Measurements from ENCODE around the gene PIK3C2A.

The PIK3C2A gene

GRCh38 chr11:17169876-17170275, 37.9 kb downstream of the PIK3C2A start:
- Histone ChIP-seq H4K20me1 (ENCODE audit: control insufficient read depth, insufficient read depth, low read depth, low read length) (no peaks in the 10 kb centered on the region), H3K9me2 (replicated peaks; ENCODE audit: control insufficient read depth, low read length) (no peaks in the 10 kb centered on the region), H3K4me2 (ENCODE audit: low read length) (no peak overlapping the region), H3K36me3 (ENCODE audit: control insufficient read depth, low read length) (peaks cover 13% of the 10 kb centered on the region), H3K79me2 (ENCODE audit: control insufficient read depth, low read length) (peaks cover 51% of the 10 kb centered on the region), H3K9me3 (ENCODE audit: control insufficient read depth, insufficient read depth, low read length) (no peaks in the 10 kb centered on the region), H3K27me3 (ENCODE audit: control insufficient read depth, low read length) (no peaks in the 10 kb centered on the region), H3K27ac (ENCODE audit: low read depth, low read length) (no peak overlapping the region), H3K4me1 (ENCODE audit: control insufficient read depth, low read length) (0 out of 2 replicates have a peak, but pooled peaks cover 3% of the 10 kb centered on the region), H3K4me3 (ENCODE audit: low read length) (no peak overlapping the region), H3F3A (ENCODE audit: control insufficient read depth, insufficient read depth) (no peaks in the 10 kb centered on the region)
- TF ChIP-seq EZH2phosphoT487 (IDR thresholded peaks at IDR 0.05; ENCODE audit: borderline replicate concordance, low read length) (no peak), CTCF (IDR thresholded peaks at IDR 0.05; ENCODE audit: low read depth, low read length, poor library complexity, severe bottlenecking) (no peak)

- H3K9me3 ChIP-seq (ENCODE audit: control insufficient read depth, insufficient read depth, low read length): no peaks in the 10 kb centered on the region
- TF ChIP-seq EZH2phosphoT487 (IDR thresholded peaks at IDR 0.05; ENCODE audit: borderline replicate concordance, low read length) (no peak), CTCF (IDR thresholded peaks at IDR 0.05; ENCODE audit: low read depth, low read length, poor library complexity, severe bottlenecking) (no peak)
- peaks cover 67% of the 10 kb centered on the region for H3K79me2 ChIP-seq (ENCODE audit: control insufficient read depth, low read length)
- H3K27me3 ChIP-seq (ENCODE audit: control insufficient read depth, low read length): no peaks in the 10 kb centered on the region
- peaks cover 48% of the 10 kb centered on the region for H3K4me1 ChIP-seq (ENCODE audit: control insufficient read depth, low read length)
- H4K20me1 ChIP-seq (ENCODE audit: control insufficient read depth, insufficient read depth, low read depth, low read length): no peaks in the 10 kb centered on the region
- H3F3A ChIP-seq (ENCODE audit: control insufficient read depth, insufficient read depth): no peaks in the 10 kb centered on the region
- peaks cover 13% of the 10 kb centered on the region for H3K36me3 ChIP-seq (ENCODE audit: control insufficient read depth, low read length)
- no peak overlapping the region for H3K4me2 ChIP-seq (ENCODE audit: low read length)
- no peaks in the 10 kb centered on the region for H3K9me2 ChIP-seq (replicated peaks; ENCODE audit: control insufficient read depth, low read length)
- H3K4me3 ChIP-seq (ENCODE audit: low read length): no peak overlapping the region
- H3K27ac ChIP-seq (ENCODE audit: low read depth, low read length): no peak overlapping the region
Observed at GRCh38 chr11:17165247-17165890, 42.4 kb downstream of the PIK3C2A start.

- Histone ChIP-seq H3K9me3 (ENCODE audit: control insufficient read depth, insufficient read depth, low read length) (no peaks in the 10 kb centered on the region), H3K27ac (ENCODE audit: low read depth, low read length) (no peak overlapping the region), H3K4me3 (ENCODE audit: low read length) (no peak overlapping the region), H3K4me1 (ENCODE audit: control insufficient read depth, low read length) (peaks cover 47% of the 10 kb centered on the region), H3K27me3 (ENCODE audit: control insufficient read depth, low read length) (no peaks in the 10 kb centered on the region), H3K4me2 (ENCODE audit: low read length) (no peak overlapping the region), H4K20me1 (ENCODE audit: control insufficient read depth, insufficient read depth, low read depth, low read length) (no peaks in the 10 kb centered on the region), H3F3A (ENCODE audit: control insufficient read depth, insufficient read depth) (no peaks in the 10 kb centered on the region), H3K79me2 (ENCODE audit: control insufficient read depth, low read length) (peaks cover 72% of the 10 kb centered on the region), H3K9me2 (replicated peaks; ENCODE audit: control insufficient read depth, low read length) (no peaks in the 10 kb centered on the region), H3K36me3 (ENCODE audit: control insufficient read depth, low read length) (peaks cover 15% of the 10 kb centered on the region)
- TF ChIP-seq CTCF (IDR thresholded peaks at IDR 0.05; ENCODE audit: low read depth, low read length, poor library complexity, severe bottlenecking) (no peak), EZH2phosphoT487 (IDR thresholded peaks at IDR 0.05; ENCODE audit: borderline replicate concordance, low read length) (no peak)
Observed at GRCh38 chr11:17164361-17165246, 43.2 kb downstream of the PIK3C2A start.

All from DOHH2 (cell line).